ENCODE measurements around the gene MACROD2. TPM values are rescaled to one million over a fixed set of nuclear protein-coding genes. Genes with fewer than 3 reads are reported as not detected.

MACROD2 gene
- total RNA-seq, 1 donor from 2014 or later: not detected

DNA sequence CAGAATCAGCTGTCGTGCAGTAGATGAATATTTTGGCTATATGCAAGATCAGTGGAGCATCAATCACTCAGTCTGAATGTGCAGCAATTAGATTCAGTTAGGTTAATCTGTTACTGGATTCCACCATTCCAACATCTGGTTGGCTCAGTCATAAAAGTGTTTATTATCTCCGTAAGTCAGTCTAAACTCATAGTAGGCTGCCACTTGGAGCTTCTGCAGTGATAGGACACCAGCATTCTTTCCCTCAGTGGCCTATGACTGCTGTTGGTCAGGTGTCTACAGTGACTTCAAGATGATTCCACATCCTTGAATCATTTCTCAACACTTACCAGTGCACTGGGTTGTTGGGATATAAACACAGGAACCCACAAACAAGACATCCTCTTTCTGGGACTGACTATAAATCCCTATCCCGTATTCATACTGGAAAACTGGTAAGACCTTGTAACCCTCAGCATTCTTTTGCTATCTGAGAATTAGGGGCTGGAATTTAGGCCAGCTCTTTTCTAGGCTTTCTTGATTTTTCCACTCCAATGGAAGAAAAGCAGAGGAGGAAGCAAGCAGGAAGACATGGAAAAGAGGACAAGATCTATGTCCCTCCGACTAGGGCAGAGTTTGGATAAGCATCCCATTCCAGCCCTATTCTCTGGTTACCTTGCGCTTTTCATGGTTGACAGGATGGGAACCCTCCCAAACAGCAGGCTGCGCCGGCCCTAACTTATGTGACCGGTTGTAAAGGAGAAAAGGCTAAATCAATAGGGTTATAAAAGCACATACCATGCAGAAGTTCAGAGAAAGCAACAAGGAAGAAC lies 1658.3 kb downstream of the MACROD2 start:
- Mint-ChIP-seq H3K36me3 (ENCODE audit: low read depth) (no peaks in the 10 kb centered on the region), H3K27me3 (ENCODE audit: insufficient read depth) (no peaks in the 10 kb centered on the region), H3K27ac (no peak overlapping the region), H3K9me3 (no peaks in the 10 kb centered on the region), H3K4me3 (no peak overlapping the region), H3K4me1 (ENCODE audit: low read depth) (no peaks in the 10 kb centered on the region)
- DNase-seq (ENCODE audit: low spot score): no peak
- intact Hi-C loops (cut with micrococcal nuclease): no loop called here

DNA sequence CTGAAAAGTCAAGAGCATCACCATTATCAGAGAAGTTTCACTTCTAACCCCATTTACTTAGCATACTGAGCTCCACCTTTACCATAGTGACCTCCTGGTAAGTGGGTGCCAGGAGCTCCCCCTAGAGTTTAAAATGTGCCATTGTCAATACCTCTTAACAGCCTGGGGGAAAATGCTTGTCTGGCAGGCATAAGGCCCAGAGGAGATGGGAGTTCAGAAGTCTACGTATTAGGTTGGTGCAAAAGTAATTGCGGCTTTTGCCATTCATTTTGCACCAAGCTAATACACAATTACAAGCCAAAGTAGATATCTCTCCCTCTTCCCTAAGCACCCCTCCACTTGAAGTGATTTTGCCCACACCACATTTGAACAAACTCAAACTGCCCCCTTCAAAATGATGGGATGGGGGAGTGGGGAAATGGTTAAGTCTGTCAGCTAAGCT lies 1658.9 kb downstream of the MACROD2 start:
- Mint-ChIP-seq H3K27me3 (ENCODE audit: insufficient read depth) (no peaks in the 10 kb centered on the region), H3K4me1 (ENCODE audit: low read depth) (no peaks in the 10 kb centered on the region), H3K9me3 (no peaks in the 10 kb centered on the region), H3K27ac (no peak overlapping the region), H3K36me3 (ENCODE audit: low read depth) (no peaks in the 10 kb centered on the region), H3K4me3 (no peak overlapping the region)
- no peak for DNase-seq (ENCODE audit: low spot score)
- intact Hi-C loops (cut with micrococcal nuclease): no loop called here

DNA sequence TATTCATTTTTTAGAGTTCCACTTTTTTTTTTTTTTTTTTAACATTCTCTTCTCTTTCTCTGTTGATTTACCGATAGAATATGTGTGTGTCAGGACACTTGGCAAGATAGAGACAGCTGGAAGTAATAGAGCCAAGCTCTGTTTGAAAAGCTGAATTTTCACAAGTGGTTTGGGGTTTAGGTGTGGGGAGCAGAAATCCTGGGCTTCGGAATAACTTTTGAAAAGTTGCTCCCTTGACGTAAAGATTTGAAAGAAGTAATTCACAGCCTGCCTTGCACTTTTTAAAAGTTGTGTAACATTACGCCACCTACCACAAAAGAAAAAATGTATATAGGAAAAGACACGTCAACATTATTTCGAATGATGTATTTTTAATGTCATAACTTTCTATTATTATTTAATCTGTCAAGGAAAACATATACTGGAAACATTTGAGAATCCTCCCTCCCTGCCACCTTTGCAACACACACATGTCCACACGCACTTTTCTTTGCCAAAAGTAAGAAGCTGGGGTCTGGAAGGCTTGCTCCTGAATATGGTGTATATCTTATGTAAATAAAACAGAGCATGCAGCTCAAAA lies 1660.1 kb downstream of the MACROD2 start:
- Mint-ChIP-seq H3K27ac (no peak overlapping the region), H3K4me1 (ENCODE audit: low read depth) (no peaks in the 10 kb centered on the region), H3K9me3 (no peaks in the 10 kb centered on the region), H3K36me3 (ENCODE audit: low read depth) (no peaks in the 10 kb centered on the region), H3K4me3 (no peak overlapping the region), H3K27me3 (ENCODE audit: insufficient read depth) (no peaks in the 10 kb centered on the region)
- DNase-seq (ENCODE audit: low spot score): no peak
- intact Hi-C loops (cut with micrococcal nuclease): no loop called here

DNA sequence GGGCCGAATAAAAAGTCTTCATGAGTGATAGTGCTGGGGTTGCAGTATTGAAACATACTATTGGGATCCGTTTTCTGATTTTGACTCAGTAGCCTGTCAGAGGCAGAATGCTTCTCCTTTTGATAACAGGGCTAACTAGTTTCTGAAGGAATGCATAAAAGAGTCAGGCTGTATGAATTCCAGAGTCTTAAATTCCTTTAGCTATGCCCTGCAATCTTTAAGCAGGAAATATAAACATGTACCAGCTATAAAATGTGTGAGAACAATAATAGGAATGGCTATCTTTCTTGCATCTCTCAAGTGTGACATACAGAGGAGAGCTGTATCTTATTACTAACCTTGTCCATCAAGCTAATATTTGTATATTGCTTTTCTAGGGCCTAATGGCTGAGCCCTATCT lies 1660.8 kb downstream of the MACROD2 start:
- intact Hi-C loops (cut with micrococcal nuclease): no loop called here
- H3K27me3 Mint-ChIP-seq (ENCODE audit: insufficient read depth): no peaks in the 10 kb centered on the region
- H3K9me3 Mint-ChIP-seq: no peaks in the 10 kb centered on the region
- no peaks in the 10 kb centered on the region for H3K36me3 Mint-ChIP-seq (ENCODE audit: low read depth)
- H3K4me1 Mint-ChIP-seq (ENCODE audit: low read depth): no peaks in the 10 kb centered on the region
- H3K4me3 Mint-ChIP-seq: no peak overlapping the region
- H3K27ac Mint-ChIP-seq: no peak overlapping the region
- DNase-seq (ENCODE audit: low spot score): no peak

DNA sequence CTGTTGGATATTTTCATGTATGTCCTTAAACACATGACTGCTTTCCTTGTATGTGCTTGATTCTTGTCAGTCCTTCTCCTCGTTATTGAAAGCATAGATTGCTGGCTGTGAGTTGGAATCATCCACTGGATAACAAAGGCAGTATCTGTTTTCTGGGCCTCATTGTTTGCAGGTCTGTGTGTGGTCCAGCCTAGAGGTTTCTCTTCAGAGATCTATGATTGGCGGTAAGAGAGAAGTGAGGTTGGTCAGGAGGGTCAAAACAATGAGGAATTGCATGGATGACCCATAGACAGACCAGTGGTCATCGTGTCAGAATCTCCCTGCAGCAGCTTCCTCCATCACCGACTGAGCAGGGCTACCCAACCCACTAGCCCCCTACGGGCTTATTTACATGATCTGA lies 1663.0 kb downstream of the MACROD2 start:
- Mint-ChIP-seq H3K4me3 (no peak overlapping the region), H3K9me3 (no peaks in the 10 kb centered on the region), H3K4me1 (ENCODE audit: low read depth) (no peaks in the 10 kb centered on the region), H3K27me3 (ENCODE audit: insufficient read depth) (no peaks in the 10 kb centered on the region), H3K36me3 (ENCODE audit: low read depth) (no peaks in the 10 kb centered on the region), H3K27ac (no peak overlapping the region)
- intact Hi-C loops (cut with micrococcal nuclease): no loop called here
- no peak for DNase-seq (ENCODE audit: low spot score)

DNA sequence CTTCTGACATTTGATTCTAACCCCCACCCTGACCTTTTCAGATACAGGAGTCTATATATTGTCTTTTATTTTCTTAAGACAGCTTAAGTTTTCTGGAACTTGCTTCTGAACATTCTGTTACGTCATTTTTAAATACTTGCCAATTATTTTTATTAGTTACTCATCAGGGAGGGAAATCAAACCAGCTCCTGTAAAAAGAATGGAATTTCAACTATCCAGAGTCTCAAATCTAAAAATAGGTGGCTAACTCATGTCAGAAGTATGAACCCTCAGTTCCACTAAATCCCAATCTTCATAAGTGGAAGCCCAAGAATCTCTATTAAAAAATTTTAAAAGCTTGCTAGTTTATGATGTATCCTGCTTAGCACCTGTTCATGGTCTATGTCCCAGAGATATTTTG lies 1677.9 kb downstream of the MACROD2 start:
- H3K27ac Mint-ChIP-seq: no peak overlapping the region
- H3K36me3 Mint-ChIP-seq (ENCODE audit: low read depth): no peaks in the 10 kb centered on the region
- intact Hi-C loops (cut with micrococcal nuclease): no loop called here
- H3K9me3 Mint-ChIP-seq: peaks cover 18% of the 10 kb centered on the region
- H3K4me3 Mint-ChIP-seq: no peak overlapping the region
- no peaks in the 10 kb centered on the region for H3K4me1 Mint-ChIP-seq (ENCODE audit: low read depth)
- H3K27me3 Mint-ChIP-seq (ENCODE audit: insufficient read depth): no peaks in the 10 kb centered on the region
- no peak for DNase-seq (ENCODE audit: low spot score)

DNA sequence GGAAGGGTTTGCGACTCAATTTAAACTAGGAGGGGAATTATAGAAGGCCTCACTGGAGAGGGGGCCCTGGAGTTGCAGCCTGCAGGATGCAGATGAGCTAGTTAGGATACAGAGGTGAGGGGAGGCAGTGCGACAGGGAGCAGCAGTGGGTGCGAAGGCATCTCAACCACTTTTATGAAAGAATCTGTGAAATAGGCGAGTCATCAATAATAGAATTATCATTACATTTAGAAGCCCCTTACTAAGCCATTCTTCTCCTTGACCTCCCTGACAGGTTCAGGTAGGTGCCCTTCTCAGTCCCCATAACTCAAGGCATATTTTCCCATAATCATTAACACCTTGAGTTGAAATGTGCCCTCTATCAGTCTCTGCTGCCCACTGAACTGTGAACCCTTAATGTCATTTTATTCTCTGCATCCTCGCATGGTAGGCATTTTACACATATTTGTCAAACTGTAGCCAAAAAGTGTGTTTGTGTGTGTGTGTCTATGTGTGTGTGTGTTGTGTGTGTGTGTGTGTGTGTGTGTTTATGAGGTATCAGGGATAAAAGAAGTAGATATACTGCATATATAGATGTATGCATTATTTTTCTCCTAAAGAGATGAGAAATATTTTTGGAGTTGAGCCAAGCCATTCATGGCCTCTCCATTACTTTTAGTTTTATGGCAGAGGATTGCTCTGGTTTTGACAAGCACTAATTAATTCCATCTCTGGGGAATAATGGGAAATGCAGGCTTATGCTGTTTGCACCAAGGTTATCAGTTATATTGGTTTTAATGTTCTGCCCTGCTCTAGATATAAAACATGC lies 1679.1 kb downstream of the MACROD2 start:
- intact Hi-C loops (cut with micrococcal nuclease): no loop called here
- Mint-ChIP-seq H3K9me3 (peaks cover 11% of the 10 kb centered on the region), H3K4me3 (no peak overlapping the region), H3K27ac (no peak overlapping the region), H3K27me3 (ENCODE audit: insufficient read depth) (no peaks in the 10 kb centered on the region), H3K36me3 (ENCODE audit: low read depth) (no peaks in the 10 kb centered on the region), H3K4me1 (ENCODE audit: low read depth) (no peaks in the 10 kb centered on the region)
- no peak for DNase-seq (ENCODE audit: low spot score)

DNA sequence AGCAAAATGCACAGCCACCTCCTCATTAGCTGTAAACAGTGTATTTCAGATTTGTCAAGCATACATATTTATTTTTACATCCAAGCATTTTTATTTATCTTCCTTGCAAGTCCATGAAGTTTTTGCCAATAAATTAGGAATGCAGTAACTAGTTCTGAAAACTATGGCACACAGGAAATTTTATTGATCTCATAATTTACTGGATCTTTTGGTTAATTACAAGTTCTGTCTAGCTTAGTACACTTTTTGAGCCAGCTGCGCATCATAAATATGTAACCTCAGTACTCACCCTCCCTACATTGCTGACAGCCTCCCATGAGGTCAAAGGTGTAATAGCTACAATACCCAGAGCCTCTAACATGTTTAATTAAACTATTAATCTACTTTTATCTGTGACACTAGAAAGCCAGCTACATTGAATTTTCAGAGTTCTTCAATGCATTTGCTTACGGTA lies 1679.8 kb downstream of the MACROD2 start:
- intact Hi-C loops (cut with micrococcal nuclease): no loop called here
- no peak for DNase-seq (ENCODE audit: low spot score)
- Mint-ChIP-seq H3K27ac (no peak overlapping the region), H3K36me3 (ENCODE audit: low read depth) (no peaks in the 10 kb centered on the region), H3K4me3 (no peak overlapping the region), H3K4me1 (ENCODE audit: low read depth) (no peaks in the 10 kb centered on the region), H3K9me3 (peaks cover 9% of the 10 kb centered on the region), H3K27me3 (ENCODE audit: insufficient read depth) (no peaks in the 10 kb centered on the region)

DNA sequence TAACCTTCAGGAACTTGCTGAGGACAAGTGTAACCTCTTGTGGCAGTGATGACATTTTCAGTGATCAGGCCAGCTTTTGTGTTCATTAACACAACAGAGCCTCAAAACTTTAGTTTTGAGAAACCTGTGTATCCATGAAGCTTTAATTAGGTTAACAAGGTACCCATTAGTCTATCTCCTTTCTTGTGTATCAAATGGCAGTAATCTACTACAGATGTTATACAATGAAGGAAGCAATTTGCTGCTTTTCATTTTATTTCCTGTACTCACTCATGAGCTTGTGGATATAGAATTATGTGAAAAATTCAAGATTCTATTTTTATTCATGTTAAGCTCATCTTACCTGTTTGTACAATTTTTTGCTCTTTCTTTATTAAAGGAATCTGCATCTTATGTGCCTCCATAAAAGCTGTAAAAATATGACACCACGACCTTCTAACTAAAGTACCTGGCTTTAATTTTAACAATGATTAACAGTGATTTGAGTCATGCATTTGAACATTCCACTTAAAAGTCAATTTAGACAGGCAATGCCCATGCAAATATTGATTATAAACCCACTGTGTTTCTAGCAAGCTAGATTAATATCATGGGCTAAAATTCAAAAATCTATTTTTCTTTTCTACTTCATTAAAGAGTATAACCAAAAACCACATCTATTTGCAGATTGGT lies 1680.6 kb downstream of the MACROD2 start:
- intact Hi-C loops (cut with micrococcal nuclease): no loop called here
- H3K27ac Mint-ChIP-seq: no peak overlapping the region
- no peak for DNase-seq (ENCODE audit: low spot score)

DNA sequence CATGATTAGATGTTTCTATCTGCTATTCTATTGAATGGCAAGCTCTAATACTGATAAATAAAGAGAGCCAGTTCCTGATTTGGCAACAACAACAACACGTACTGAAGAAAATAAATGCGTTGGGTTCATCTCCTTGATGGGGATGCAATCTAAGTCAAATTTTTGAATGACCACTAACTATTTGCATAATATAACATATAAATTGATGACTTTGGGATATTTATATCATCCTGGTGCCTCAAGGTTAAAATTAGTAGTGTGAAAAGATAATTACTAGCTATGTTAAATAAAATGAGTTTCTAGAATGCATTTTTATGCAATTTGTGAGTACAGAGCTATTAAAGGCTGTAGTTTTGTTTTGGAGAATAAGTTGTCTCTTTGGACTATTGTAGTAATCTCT lies 1681.5 kb downstream of the MACROD2 start:
- no peak overlapping the region for H3K4me3 Mint-ChIP-seq
- no peaks in the 10 kb centered on the region for H3K27me3 Mint-ChIP-seq (ENCODE audit: insufficient read depth)
- DNase-seq (ENCODE audit: low spot score): no peak
- H3K27ac Mint-ChIP-seq: no peak overlapping the region
- intact Hi-C loops (cut with micrococcal nuclease): no loop called here
- no peaks in the 10 kb centered on the region for H3K36me3 Mint-ChIP-seq (ENCODE audit: low read depth)
- peaks cover 19% of the 10 kb centered on the region for H3K9me3 Mint-ChIP-seq
- no peaks in the 10 kb centered on the region for H3K4me1 Mint-ChIP-seq (ENCODE audit: low read depth)

More for the DNA sequence above, 1680.6 kb downstream of the MACROD2 start:
- peaks cover 15% of the 10 kb centered on the region for H3K9me3 Mint-ChIP-seq
- H3K36me3 Mint-ChIP-seq (ENCODE audit: low read depth): no peaks in the 10 kb centered on the region
- H3K27me3 Mint-ChIP-seq (ENCODE audit: insufficient read depth): no peaks in the 10 kb centered on the region
- no peaks in the 10 kb centered on the region for H3K4me1 Mint-ChIP-seq (ENCODE audit: low read depth)
- H3K4me3 Mint-ChIP-seq: no peak overlapping the region

DNA sequence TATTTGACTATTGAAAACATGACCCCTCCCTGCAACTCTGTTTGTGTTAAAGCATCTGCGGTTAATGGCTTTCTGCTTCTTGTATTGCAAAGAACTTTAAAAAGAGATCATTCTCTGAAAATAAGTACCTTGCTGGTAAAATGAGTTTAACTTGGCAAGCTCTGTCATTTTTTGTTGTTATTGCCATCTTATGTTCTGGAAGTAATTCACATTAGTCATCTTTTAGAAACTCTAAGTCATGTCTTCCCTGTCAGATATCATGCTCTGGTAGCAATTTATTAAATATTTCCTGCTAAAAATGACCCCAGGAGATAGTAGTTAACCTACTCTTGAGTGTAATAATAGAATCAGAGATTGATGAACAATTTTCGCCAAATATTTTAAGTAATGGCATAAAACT lies 1687.4 kb downstream of the MACROD2 start:
- Mint-ChIP-seq H3K4me1 (ENCODE audit: low read depth) (no peaks in the 10 kb centered on the region), H3K9me3 (peaks cover 10% of the 10 kb centered on the region), H3K36me3 (ENCODE audit: low read depth) (no peaks in the 10 kb centered on the region), H3K27ac (no peak overlapping the region), H3K27me3 (ENCODE audit: insufficient read depth) (no peaks in the 10 kb centered on the region), H3K4me3 (no peak overlapping the region)
- intact Hi-C loops (cut with micrococcal nuclease): no loop called here
- no peak for DNase-seq (ENCODE audit: low spot score)

DNA sequence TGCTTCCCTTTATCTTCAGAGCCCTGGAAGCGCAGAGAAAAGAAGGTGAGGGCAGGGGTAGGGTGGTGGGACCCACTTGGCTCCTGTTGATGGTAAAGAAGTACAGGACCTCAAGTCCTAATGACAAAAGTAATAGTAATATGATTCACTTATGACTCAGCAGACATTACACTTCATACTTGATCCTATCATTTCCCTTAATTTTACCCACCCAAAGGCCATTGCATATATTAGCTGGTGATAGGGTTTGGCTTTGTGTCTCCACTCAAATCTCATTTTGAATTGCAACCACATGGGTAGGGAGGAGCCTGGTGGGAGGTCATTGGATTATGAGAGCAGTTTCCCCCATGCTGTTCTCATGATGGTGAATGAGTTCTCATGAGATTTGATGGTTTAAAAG lies 1697.3 kb downstream of the MACROD2 start:
- no peak overlapping the region for H3K27ac Mint-ChIP-seq
- no peaks in the 10 kb centered on the region for H3K4me1 Mint-ChIP-seq (ENCODE audit: low read depth)
- H3K36me3 Mint-ChIP-seq (ENCODE audit: low read depth): no peaks in the 10 kb centered on the region
- no peak for DNase-seq (ENCODE audit: low spot score)
- H3K4me3 Mint-ChIP-seq: no peak overlapping the region
- peaks cover 16% of the 10 kb centered on the region for H3K9me3 Mint-ChIP-seq
- no peaks in the 10 kb centered on the region for H3K27me3 Mint-ChIP-seq (ENCODE audit: insufficient read depth)
- intact Hi-C loops (cut with micrococcal nuclease): no loop called here
